Nucleus accumbens (tissue), 56 donors: ENCODE measurements around the gene MRGPRG.

Source experiments
- DNase-seq, 56 donors: peaks; one replicate each; lab custom pipeline; 2025; lab: John Stamatoyannopoulos, UW

Gene MRGPRG

GRCh38 chr11:3226846-3227567, 8.4 kb upstream of the MRGPRG start:
- DNase-seq: no peak

GRCh38 chr11:3225826-3226750, 7.5 kb upstream of the MRGPRG start:
- no peak for DNase-seq

DNA sequence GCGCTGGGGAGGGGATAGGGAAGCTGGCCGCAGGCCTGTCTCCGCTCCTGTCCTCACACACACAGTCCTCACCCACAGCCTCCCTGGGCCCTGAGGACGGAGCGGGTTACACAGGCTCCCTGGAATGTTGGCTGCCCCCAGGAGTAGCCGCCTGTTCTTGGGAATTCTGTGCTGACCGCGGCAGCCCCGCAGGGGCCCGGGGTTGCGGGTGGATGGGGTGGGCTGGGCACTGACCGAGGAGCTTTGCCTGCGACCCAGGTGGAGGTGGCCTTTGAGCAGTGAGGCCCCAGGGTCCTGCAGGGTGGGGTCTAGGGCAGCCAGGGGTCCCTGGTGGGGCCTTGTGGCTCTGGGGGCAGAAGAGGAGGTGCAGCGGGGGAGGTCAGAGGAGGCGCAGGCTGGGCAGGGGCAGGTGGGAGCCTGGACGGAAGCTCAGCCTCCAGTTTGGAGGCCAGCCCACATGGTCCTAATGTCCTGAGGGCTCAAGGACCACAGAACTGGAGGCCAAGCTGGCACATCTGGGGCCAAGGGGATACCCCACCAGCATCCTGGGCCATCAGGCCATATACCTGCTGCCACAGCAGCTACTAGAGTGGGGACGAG, 6.6 kb upstream of the MRGPRG start:
- DNase-seq: no peak

- no peak for DNase-seq
Observed at GRCh38 chr11:3224401-3225057, 5.9 kb upstream of the MRGPRG start.

DNA sequence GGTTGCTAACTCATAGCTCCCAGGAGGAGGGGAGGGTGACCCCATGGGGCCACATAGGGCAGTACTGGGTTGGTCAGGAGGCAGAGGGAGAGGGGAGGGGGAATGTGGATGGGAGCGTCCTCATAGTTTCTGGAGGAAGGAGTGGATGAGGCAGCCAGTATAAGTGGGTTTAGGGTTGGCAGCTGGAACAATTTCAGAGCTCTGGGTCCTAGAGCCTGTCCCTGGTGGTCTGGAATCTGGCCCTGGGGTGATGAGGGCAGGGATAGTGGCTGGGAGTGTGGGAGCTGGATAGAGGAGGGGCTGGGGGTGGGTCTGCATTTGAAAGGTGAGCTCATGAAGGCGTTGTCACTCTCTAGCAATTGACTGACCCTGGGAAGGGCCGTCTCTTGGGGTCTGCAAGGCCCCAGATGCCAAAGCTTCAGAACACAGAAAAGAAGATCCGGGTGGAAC, 5.3 kb upstream of the MRGPRG start:
- DNase-seq: no peak

DNA sequence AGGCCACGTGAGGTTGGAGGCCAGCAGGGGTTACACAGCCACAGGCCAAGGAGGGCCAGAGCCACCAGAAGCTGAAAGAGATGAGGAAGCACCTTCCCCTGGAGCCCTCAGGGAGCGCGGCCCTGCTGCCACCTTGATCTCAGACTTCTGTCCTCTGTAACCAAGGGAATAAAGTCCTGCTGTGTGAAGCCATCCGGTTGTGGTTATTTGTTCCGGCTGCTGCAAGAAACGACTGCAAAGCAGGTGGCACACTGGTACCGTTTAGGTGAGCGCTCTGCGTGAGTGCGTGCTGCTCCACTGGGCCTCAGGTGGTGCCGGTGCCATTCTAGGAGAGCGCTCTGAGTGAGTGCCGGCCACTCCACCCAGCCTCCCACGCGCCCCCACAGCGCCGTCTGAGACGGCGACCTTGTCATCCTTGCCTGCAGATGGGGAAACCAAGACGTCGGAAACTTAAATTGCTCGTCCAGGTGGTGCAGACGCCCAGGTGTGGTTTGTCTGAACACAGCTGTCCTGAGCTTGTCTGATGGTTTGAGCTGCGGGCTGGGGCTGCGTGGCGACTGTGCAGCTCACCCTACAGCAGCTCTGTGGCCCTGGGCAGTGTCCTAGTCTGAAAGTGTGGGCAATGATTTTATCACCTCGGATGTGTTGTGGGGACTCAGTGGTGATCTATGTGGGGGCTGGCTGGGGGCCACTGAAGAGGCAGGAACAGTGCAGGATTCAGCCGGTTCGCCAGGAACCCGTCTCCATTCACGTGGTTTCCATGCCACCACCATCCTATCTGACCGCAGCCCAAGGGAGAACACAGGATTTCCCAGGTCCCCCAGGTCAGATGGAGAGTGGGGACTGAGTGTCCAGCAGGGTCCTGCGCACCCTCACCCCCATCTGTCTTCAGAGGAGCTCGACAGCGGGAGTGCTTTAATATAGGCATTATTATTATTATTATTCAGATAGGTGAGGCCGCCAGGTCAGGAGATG, 4.6 kb upstream of the MRGPRG start:
- DNase-seq: no peak

- DNase-seq: no peak
Observed at GRCh38 chr11:3222003-3222855, 3.6 kb upstream of the MRGPRG start.

DNA sequence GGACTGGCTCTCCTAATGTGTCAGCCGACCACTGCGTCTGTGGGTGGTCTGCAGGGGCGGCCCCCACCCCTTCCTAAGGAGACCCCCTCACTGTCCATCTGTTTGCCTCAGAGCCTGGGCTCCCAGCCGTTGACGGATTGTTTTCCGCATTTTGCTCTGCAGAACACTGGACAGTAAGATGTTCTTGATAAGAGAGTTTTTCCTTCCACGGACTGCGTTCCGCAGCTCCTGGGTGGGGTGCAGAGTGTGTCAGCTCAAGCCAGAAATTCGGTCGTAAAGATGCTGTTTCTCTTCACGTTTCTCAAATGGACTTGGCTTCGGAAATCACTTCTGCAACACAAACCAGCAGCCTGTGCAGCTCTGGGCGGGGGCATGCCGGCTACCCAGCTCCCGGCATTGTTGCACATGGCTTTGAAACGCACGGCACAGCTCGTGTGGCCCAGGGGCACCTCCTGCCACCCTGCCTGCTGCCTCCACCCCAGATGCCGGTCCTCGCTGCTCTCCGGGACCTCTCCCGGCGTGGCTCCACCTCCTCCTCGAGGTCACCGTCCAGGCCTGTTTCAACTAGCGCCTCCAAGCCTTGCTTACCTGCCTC, 2.9 kb upstream of the MRGPRG start:
- no peak for DNase-seq

DNA sequence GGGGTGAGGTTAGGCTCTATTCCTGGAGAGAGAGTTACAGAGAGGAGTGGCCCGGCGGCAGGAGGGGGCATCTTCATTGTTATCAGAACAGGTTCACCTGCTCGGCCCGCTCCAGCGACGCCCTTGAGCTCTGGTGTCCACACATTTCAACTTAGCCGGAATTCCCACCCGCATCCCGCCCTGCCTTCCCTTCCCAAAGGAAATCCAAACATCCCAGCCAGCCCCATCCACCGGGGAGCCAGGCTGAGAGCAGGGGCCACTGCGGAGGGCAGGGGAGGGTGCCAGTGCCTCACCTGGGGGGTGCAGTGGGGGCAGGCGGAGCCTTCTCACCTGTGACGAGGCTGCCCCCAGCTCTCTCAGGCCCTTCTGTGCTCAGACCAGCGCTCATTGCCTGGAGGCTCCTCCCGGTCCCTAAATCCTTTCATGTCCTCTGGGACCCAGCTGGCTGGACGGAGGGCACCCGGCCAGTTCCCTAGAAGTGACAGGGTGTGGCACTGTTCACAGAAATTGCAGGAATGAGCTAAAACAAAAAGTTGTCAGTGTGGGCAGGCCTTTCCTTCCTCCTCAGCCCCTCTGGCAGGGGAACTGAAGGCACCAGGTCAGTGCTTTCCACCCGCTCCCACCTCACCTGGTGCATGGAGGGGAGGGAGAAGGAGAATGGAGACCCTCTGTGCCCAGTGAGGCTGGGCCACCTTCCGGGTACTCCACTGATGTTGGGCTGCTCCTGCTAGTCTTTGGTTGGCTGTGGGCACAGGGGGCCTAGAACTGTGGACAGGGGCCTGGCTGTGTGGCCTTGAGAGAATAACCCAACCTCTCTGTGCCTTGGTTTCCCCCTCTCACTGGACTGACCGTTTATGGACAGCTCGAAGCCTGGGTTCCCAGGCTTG, 2.2 kb upstream of the MRGPRG start:
- no peak for DNase-seq

DNA sequence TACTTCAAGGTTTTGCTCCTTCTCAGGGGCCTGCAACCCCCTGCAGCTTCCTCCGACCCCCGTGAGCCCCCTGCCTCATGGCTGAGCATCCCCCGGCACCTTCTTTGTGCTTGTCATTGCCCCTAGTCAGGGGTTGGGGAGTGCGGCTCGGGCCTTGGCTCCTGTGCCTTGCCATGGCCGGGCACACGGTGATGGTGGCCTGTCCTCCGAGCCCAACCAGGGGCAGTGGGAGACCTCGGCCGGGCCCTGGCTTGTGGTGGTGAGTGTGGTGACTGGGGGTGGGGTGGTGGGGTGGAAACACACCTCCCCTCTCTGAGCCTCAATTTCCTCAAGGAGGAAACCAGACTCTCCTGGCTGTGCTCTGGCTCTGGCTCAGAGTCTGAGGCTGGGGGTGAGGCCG, 1.5 kb upstream of the MRGPRG start:
- DNase-seq: no peak

- DNase-seq: no peak
Observed at GRCh38 chr11:3219281-3219892, 774 bp upstream of the MRGPRG start.

- DNase-seq: no peak
Observed at GRCh38 chr11:3217818-3218482, 663 bp downstream of the MRGPRG start.

- no peak for DNase-seq
Observed at GRCh38 chr11:3216027-3216525, 2.5 kb downstream of the MRGPRG start.

DNA sequence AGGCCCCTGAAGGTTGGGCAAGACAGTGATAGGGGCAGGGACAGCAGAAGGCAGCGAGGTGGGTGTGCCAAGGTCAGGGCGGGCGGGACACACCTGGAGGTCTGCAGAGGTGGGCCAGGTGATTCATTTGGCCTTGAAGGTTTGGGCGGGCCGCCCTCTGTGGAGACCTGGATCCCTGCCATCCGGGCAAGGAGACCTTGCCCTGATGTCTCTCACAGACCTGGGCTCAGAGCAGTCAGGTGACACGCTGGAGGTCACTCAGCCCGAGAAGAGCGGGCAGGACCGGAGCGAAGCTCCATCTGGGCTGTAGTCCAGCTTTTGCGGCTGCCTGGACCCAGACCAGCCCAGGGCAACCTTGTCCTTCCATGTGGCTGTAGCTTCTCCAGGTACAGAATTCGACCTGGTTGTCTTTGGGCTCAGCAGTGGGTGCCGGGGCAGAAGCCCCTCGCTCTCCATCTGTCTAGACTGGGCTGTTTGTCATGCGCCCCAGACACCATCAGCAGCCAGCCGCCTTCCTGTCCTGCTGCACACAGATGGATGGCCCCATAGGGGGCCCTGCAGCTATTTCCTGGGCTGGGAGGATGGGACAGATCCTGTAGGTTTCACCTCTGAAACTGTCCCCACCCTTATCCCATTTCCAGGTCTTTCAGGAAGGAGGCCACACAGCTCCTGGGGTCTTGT, 3.1 kb downstream of the MRGPRG start:
- no peak for DNase-seq

GRCh38 chr11:3214420-3214699, 4.3 kb downstream of the MRGPRG start:
- no peak for DNase-seq
